ENCODE measurements around the gene RNF31. TPM values are rescaled to one million over a fixed set of nuclear protein-coding genes. Genes with fewer than 3 reads are reported as not detected.
A peak's percentile ranks its signal among the peaks of the same experiment; 100 is the strongest.

Gene RNF31
- total and polyA plus RNA-seq, 2 of the 13 experiments (the other 11 are each of a cell fraction or from before 2014, with no cell fraction given) = 48.2 to 86.8 TPM

DNA sequence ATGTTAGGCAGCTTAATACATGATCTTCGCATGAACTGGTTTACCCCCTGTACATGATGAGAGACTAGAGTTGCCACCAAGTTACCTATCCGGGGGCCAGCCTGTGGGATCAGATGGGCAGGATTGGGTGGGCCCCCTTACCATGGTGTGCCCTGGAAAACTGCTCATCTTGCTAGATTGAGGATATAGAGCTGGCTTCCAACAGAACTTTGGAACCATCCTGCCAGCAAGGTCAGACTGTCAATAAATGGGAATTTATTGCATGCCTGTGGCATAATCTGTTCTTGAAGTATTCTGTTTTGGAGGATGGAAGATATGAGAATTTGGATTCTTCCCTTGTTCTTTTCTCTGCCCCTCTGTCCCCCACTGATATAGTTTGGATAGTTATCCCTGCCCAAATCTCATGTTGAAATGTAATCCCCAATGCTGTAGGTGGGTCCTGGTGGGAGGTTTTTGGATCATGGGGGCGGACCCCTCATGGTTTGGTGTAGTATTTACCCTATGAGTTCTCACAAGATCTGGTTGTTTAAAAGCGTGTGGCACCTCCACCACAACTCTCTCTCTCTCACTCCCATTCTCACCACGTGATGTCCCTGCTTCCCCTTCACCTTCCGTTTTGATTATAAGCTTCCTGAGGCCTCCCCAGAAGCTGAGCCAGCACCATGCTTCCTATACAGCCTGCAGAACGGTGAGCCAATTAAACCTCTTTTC is 51.7 kb downstream of the RNF31 start (continued):
- TF ChIP-seq, protein P1, sequence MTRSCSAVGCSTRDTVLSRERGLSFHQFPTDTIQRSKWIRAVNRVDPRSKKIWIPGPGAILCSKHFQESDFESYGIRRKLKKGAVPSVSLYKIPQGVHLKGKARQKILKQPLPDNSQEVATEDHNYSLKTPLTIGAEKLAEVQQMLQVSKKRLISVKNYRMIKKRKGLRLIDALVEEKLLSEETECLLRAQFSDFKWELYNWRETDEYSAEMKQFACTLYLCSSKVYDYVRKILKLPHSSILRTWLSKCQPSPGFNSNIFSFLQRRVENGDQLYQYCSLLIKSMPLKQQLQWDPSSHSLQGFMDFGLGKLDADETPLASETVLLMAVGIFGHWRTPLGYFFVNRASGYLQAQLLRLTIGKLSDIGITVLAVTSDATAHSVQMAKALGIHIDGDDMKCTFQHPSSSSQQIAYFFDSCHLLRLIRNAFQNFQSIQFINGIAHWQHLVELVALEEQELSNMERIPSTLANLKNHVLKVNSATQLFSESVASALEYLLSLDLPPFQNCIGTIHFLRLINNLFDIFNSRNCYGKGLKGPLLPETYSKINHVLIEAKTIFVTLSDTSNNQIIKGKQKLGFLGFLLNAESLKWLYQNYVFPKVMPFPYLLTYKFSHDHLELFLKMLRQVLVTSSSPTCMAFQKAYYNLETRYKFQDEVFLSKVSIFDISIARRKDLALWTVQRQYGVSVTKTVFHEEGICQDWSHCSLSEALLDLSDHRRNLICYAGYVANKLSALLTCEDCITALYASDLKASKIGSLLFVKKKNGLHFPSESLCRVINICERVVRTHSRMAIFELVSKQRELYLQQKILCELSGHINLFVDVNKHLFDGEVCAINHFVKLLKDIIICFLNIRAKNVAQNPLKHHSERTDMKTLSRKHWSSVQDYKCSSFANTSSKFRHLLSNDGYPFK (CRISPR knock-in tag; IDR thresholded peaks at IDR 0.05; ENCODE audit: borderline replicate concordance) = 0 out of 2 replicates have a peak, but pooled peaks have one; percentile 3
- TF ChIP-seq ZNF510 (CRISPR knock-in tag; IDR thresholded peaks at IDR 0.05; ENCODE audit: low read depth) (no peak), MED8 (CRISPR knock-in tag; IDR thresholded peaks at IDR 0.05; ENCODE audit: insufficient replicate concordance) (peak; percentile 27), GATAD2A (CRISPR knock-in tag; IDR thresholded peaks at IDR 0.05) (peak; percentile 43), ZMYM2 (CRISPR knock-in tag; IDR thresholded peaks at IDR 0.05) (peak; percentile 48; the same call in 1 of the 2 replicates), MEIS2 (CRISPR knock-in tag; IDR thresholded peaks at IDR 0.05) (no peak), RXRB (CRISPR knock-in tag; IDR thresholded peaks at IDR 0.05; ENCODE audit: borderline replicate concordance) (peak; percentile 22; the same call in 1 of the 2 replicates), ZNF329 (CRISPR knock-in tag; IDR thresholded peaks at IDR 0.05; ENCODE audit: low read depth) (no peak), LCORL (IDR thresholded peaks at IDR 0.05) (no peak), LCORL (CRISPR knock-in tag; IDR thresholded peaks at IDR 0.05) (0 out of 2 replicates have a peak, but pooled peaks have one; percentile 34), ZNF230 (CRISPR knock-in tag; IDR thresholded peaks at IDR 0.05) (0 out of 2 replicates have a peak, but pooled peaks have one; percentile 25), YEATS2 (CRISPR knock-in tag; IDR thresholded peaks at IDR 0.05; ENCODE audit: borderline replicate concordance) (no peak)
- TF ChIP-seq, protein P2, sequence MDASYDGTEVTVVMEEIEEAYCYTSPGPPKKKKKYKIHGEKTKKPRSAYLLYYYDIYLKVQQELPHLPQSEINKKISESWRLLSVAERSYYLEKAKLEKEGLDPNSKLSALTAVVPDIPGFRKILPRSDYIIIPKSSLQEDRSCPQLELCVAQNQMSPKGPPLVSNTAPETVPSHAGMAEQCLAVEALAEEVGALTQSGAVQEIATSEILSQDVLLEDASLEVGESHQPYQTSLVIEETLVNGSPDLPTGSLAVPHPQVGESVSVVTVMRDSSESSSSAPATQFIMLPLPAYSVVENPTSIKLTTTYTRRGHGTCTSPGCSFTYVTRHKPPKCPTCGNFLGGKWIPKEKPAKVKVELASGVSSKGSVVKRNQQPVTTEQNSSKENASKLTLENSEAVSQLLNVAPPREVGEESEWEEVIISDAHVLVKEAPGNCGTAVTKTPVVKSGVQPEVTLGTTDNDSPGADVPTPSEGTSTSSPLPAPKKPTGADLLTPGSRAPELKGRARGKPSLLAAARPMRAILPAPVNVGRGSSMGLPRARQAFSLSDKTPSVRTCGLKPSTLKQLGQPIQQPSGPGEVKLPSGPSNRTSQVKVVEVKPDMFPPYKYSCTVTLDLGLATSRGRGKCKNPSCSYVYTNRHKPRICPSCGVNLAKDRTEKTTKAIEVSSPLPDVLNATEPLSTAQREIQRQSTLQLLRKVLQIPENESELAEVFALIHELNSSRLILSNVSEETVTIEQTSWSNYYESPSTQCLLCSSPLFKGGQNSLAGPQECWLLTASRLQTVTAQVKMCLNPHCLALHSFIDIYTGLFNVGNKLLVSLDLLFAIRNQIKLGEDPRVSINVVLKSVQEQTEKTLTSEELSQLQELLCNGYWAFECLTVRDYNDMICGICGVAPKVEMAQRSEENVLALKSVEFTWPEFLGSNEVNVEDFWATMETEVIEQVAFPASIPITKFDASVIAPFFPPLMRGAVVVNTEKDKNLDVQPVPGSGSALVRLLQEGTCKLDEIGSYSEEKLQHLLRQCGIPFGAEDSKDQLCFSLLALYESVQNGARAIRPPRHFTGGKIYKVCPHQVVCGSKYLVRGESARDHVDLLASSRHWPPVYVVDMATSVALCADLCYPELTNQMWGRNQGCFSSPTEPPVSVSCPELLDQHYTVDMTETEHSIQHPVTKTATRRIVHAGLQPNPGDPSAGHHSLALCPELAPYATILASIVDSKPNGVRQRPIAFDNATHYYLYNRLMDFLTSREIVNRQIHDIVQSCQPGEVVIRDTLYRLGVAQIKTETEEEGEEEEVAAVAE (CRISPR knock-in tag; IDR thresholded peaks at IDR 0.05; ENCODE audit: borderline replicate concordance) = 0 out of 2 replicates have a peak, but pooled peaks have one; percentile 22
- TF ChIP-seq, protein P3, sequence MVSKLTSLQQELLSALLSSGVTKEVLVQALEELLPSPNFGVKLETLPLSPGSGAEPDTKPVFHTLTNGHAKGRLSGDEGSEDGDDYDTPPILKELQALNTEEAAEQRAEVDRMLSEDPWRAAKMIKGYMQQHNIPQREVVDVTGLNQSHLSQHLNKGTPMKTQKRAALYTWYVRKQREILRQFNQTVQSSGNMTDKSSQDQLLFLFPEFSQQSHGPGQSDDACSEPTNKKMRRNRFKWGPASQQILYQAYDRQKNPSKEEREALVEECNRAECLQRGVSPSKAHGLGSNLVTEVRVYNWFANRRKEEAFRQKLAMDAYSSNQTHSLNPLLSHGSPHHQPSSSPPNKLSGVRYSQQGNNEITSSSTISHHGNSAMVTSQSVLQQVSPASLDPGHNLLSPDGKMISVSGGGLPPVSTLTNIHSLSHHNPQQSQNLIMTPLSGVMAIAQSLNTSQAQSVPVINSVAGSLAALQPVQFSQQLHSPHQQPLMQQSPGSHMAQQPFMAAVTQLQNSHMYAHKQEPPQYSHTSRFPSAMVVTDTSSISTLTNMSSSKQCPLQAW (CRISPR knock-in tag; IDR thresholded peaks at IDR 0.05) = peak; percentile 45; the same call in 1 of the 2 replicates
- TF ChIP-seq, protein P4, sequence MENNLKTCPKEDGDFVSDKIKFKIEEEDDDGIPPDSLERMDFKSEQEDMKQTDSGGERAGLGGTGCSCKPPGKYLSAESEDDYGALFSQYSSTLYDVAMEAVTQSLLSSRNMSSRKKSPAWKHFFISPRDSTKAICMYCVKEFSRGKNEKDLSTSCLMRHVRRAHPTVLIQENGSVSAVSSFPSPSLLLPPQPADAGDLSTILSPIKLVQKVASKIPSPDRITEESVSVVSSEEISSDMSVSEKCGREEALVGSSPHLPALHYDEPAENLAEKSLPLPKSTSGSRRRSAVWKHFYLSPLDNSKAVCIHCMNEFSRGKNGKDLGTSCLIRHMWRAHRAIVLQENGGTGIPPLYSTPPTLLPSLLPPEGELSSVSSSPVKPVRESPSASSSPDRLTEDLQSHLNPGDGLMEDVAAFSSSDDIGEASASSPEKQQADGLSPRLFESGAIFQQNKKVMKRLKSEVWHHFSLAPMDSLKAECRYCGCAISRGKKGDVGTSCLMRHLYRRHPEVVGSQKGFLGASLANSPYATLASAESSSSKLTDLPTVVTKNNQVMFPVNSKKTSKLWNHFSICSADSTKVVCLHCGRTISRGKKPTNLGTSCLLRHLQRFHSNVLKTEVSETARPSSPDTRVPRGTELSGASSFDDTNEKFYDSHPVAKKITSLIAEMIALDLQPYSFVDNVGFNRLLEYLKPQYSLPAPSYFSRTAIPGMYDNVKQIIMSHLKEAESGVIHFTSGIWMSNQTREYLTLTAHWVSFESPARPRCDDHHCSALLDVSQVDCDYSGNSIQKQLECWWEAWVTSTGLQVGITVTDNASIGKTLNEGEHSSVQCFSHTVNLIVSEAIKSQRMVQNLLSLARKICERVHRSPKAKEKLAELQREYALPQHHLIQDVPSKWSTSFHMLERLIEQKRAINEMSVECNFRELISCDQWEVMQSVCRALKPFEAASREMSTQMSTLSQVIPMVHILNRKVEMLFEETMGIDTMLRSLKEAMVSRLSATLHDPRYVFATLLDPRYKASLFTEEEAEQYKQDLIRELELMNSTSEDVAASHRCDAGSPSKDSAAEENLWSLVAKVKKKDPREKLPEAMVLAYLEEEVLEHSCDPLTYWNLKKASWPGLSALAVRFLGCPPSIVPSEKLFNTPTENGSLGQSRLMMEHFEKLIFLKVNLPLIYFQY (CRISPR knock-in tag; IDR thresholded peaks at IDR 0.05; ENCODE audit: borderline replicate concordance) = no peak

All from HepG2 (cell line).